Measurements from ENCODE around the gene FOXP3.

FOXP3 gene

GRCh38 chrX:49233887-49234555 lies 30.5 kb downstream of the FOXP3 start:
- Histone ChIP-seq H3K36me3 (ENCODE audit: control insufficient read depth, insufficient read depth, low read length) (no peaks in the 10 kb centered on the region), H3K9ac (no peak overlapping the region), H3K79me2 (no peaks in the 10 kb centered on the region), H3K4me1 (no peaks in the 10 kb centered on the region), H3K9me3 (ENCODE audit: control insufficient read depth, low read length) (no peaks in the 10 kb centered on the region), H3K4me3 (ENCODE audit: low read depth, low read length) (no peak overlapping the region), H3K27ac (no peak overlapping the region), H3K27me3 (ENCODE audit: control insufficient read depth, insufficient read depth, low read length) (no peaks in the 10 kb centered on the region), H2AFZ (no peak overlapping the region), H3K4me2 (ENCODE audit: low read length) (no peak overlapping the region)
- no peak for TF ChIP-seq CTCF (IDR thresholded peaks at IDR 0.05)

- H3K27me3 ChIP-seq (ENCODE audit: control insufficient read depth, insufficient read depth, low read length) = no peaks in the 10 kb centered on the region
- H3K79me2 ChIP-seq = no peaks in the 10 kb centered on the region
- no peak within 1 kb of the TSS for H3K27ac ChIP-seq
- TF ChIP-seq CTCF (IDR thresholded peaks at IDR 0.05) = no peak
- no peaks in the 10 kb centered on the region for H3K4me1 ChIP-seq
- no peaks in the 10 kb centered on the region for H3K9me3 ChIP-seq (ENCODE audit: control insufficient read depth, low read length)
- no peak within 1 kb of the TSS for H2AFZ ChIP-seq
- no peak within 1 kb of the TSS for H3K4me2 ChIP-seq (ENCODE audit: low read length)
- H3K4me3 ChIP-seq (ENCODE audit: low read depth, low read length) = no peak within 1 kb of the TSS
- H3K36me3 ChIP-seq (ENCODE audit: control insufficient read depth, insufficient read depth, low read length) = no peaks in the 10 kb centered on the region
- H3K9ac ChIP-seq = no peak within 1 kb of the TSS
Observed at GRCh38 chrX:49233176-49233575, 31.3 kb downstream of the FOXP3 start, which contains the start of gene CACNA1F. Gene CACNA1F (minus strand): TSS chrX:49233340. CDS start chrX:49233309, 31 bp downstream.

- H3K27ac ChIP-seq = no peak overlapping the region
- no peak for TF ChIP-seq CTCF (IDR thresholded peaks at IDR 0.05)
- H3K4me2 ChIP-seq (ENCODE audit: low read length) = no peak overlapping the region
- H3K79me2 ChIP-seq = no peaks in the 10 kb centered on the region
- H3K36me3 ChIP-seq (ENCODE audit: control insufficient read depth, insufficient read depth, low read length) = no peaks in the 10 kb centered on the region
- H3K27me3 ChIP-seq (ENCODE audit: control insufficient read depth, insufficient read depth, low read length) = no peaks in the 10 kb centered on the region
- no peak overlapping the region for H3K4me3 ChIP-seq (ENCODE audit: low read depth, low read length)
- no peak overlapping the region for H3K9ac ChIP-seq
- H2AFZ ChIP-seq = no peak overlapping the region
- H3K9me3 ChIP-seq (ENCODE audit: control insufficient read depth, low read length) = no peaks in the 10 kb centered on the region
- H3K4me1 ChIP-seq = no peaks in the 10 kb centered on the region
Observed at GRCh38 chrX:49232525-49232924, 32.0 kb downstream of the FOXP3 start.

GRCh38 chrX:49231333-49232000 lies 33.0 kb downstream of the FOXP3 start:
- Histone ChIP-seq H3K9ac (no peak overlapping the region), H3K79me2 (no peaks in the 10 kb centered on the region), H2AFZ (no peak overlapping the region), H3K27ac (no peak overlapping the region), H3K4me2 (ENCODE audit: low read length) (no peak overlapping the region), H3K4me1 (no peaks in the 10 kb centered on the region), H3K9me3 (ENCODE audit: control insufficient read depth, low read length) (no peaks in the 10 kb centered on the region), H3K36me3 (ENCODE audit: control insufficient read depth, insufficient read depth, low read length) (no peaks in the 10 kb centered on the region), H3K4me3 (ENCODE audit: low read depth, low read length) (no peak overlapping the region), H3K27me3 (ENCODE audit: control insufficient read depth, insufficient read depth, low read length) (no peaks in the 10 kb centered on the region)
- TF ChIP-seq CTCF (IDR thresholded peaks at IDR 0.05) = no peak
